RWPE1 (cell line): ENCODE results near the gene CDC25A.

Source experiments
- CTCF ChIA-PET: fragments of 350-600 bp; sonication (Branson Sonifier 250); formaldehyde crosslinking; extraction: SDS; loops from one replicate; lab custom pipeline; 2021; lab: Yijun Ruan, JAX
- POLR2A ChIA-PET: fragments of 400-600 bp; formaldehyde crosslinking; extraction: SDS; loops from one replicate; lab custom pipeline; 2020; ENCODE audit warnings: antibody characterized with exemption; ENCODE audit not compliant: low non-redundant PET; lab: Yijun Ruan, JAX
- DNase-seq: peaks from one replicate; pipeline ENCODE4 v3.0.0; 2012; ENCODE audit warnings: low spot score
- H3K27ac ChIP-seq: fragments of 450-650 bp; 2 replicates; pipeline ENCODE4 v1.5.1; 2017
- CTCF ChIP-seq: fragments of 450-650 bp; conservative IDR thresholded peaks from 2 replicates; pipeline ENCODE4 v1.5.1; 2017; ENCODE audit warnings: low read depth, mild to moderate bottlenecking

Gene CDC25A

GRCh38 chr3:48129921-48130320 lies 58.3 kb downstream of the CDC25A start:
- CTCF ChIA-PET = no interaction called here
- TF ChIP-seq CTCF = no peak
- H3K27ac ChIP-seq = no peak overlapping the region
- POLR2A ChIA-PET = no interaction called here
- no peak for DNase-seq

- ChIA-PET CTCF (no interaction called here), POLR2A (no interaction called here)
- no peak for DNase-seq
- no peak overlapping the region for H3K27ac ChIP-seq
- TF ChIP-seq CTCF = no peak
These were observed 59.4 kb downstream of the CDC25A start for GRCh38 chr3:48128774-48129173.

- ChIA-PET POLR2A (no interaction called here), CTCF (no interaction called here)
- TF ChIP-seq CTCF = no peak
- H3K27ac ChIP-seq = no peak overlapping the region
- no peak for DNase-seq
These were observed 62.2 kb downstream of the CDC25A start for GRCh38 chr3:48125886-48126622.

GRCh38 chr3:48125013-48125705 lies 63.1 kb downstream of the CDC25A start:
- DNase-seq = no peak
- ChIA-PET POLR2A (no interaction called here), CTCF (no interaction called here)
- H3K27ac ChIP-seq = no peak overlapping the region
- TF ChIP-seq CTCF = no peak

- TF ChIP-seq CTCF = no peak
- no peak overlapping the region for H3K27ac ChIP-seq
- ChIA-PET CTCF (no interaction called here), POLR2A (no interaction called here)
- no peak for DNase-seq
These were observed 64.9 kb downstream of the CDC25A start for GRCh38 chr3:48123346-48123745.

- H3K27ac ChIP-seq = no peak overlapping the region
- POLR2A ChIA-PET = interaction anchor here (1.1 kb wide), 1 partner anchor 16 kb away, joined by 3 read pairs; no protein-coding TSS in a partner anchor
- no peak for DNase-seq
- no peak for TF ChIP-seq CTCF
- CTCF ChIA-PET = no interaction called here
These were observed 65.7 kb downstream of the CDC25A start for GRCh38 chr3:48122504-48122903.
